Measurements from ENCODE around the gene UNC13B. TPM values are rescaled to one million over a fixed set of nuclear protein-coding genes. Genes with fewer than 3 reads are reported as not detected.
A peak's percentile ranks its signal among the peaks of the same experiment; 100 is the strongest.

Gene UNC13B
- total and polyA plus RNA-seq, 2 of the 13 experiments (the other 11 are each of a cell fraction or from before 2014, with no cell fraction given) = 14.0 to 18.3 TPM

- TF ChIP-seq, protein P1, sequence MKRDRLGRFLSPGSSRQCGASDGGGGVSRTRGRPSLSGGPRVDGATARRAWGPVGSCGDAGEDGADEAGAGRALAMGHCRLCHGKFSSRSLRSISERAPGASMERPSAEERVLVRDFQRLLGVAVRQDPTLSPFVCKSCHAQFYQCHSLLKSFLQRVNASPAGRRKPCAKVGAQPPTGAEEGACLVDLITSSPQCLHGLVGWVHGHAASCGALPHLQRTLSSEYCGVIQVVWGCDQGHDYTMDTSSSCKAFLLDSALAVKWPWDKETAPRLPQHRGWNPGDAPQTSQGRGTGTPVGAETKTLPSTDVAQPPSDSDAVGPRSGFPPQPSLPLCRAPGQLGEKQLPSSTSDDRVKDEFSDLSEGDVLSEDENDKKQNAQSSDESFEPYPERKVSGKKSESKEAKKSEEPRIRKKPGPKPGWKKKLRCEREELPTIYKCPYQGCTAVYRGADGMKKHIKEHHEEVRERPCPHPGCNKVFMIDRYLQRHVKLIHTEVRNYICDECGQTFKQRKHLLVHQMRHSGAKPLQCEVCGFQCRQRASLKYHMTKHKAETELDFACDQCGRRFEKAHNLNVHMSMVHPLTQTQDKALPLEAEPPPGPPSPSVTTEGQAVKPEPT (CRISPR knock-in tag; IDR thresholded peaks at IDR 0.05; ENCODE audit: low read depth) = no peak
- TF ChIP-seq ZNF563 (CRISPR knock-in tag; IDR thresholded peaks at IDR 0.05) (no peak), ZNF224 (CRISPR knock-in tag; IDR thresholded peaks at IDR 0.05) (no peak), GRHL1 (CRISPR knock-in tag; conservative IDR thresholded peaks at IDR 0.05) (no peak), KDM1A (CRISPR knock-in tag; IDR thresholded peaks at IDR 0.05) (no peak), NCOA1 (CRISPR knock-in tag; IDR thresholded peaks at IDR 0.05) (no peak), ZKSCAN5 (CRISPR knock-in tag; IDR thresholded peaks at IDR 0.05) (no peak), DNMT1 (CRISPR knock-in tag; IDR thresholded peaks at IDR 0.05) (no peak), TERF1 (CRISPR knock-in tag; IDR thresholded peaks at IDR 0.05) (no peak), RAD21 (CRISPR knock-in tag; IDR thresholded peaks at IDR 0.05) (peak; percentile 54), SRSF4 (IDR thresholded peaks at IDR 0.05; ENCODE audit: low read depth, low read length, poor library complexity, severe bottlenecking) (no peak), PRPF4 (IDR thresholded peaks at IDR 0.05; ENCODE audit: low read depth, low read length, poor library complexity, severe bottlenecking) (no peak), CAMTA2 (CRISPR knock-in tag; IDR thresholded peaks at IDR 0.05; ENCODE audit: borderline replicate concordance) (no peak), ZNF101 (CRISPR knock-in tag; IDR thresholded peaks at IDR 0.05; ENCODE audit: borderline replicate concordance, low read depth) (no peak), HMG20A (CRISPR knock-in tag; IDR thresholded peaks at IDR 0.05; ENCODE audit: borderline replicate concordance) (no peak)
- TF ChIP-seq, protein P2, sequence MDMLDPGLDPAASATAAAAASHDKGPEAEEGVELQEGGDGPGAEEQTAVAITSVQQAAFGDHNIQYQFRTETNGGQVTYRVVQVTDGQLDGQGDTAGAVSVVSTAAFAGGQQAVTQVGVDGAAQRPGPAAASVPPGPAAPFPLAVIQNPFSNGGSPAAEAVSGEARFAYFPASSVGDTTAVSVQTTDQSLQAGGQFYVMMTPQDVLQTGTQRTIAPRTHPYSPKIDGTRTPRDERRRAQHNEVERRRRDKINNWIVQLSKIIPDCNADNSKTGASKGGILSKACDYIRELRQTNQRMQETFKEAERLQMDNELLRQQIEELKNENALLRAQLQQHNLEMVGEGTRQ (IDR thresholded peaks at IDR 0.05; ENCODE audit: low read depth, low read length) = no peak
- TF ChIP-seq, protein P2 (CRISPR knock-in tag; IDR thresholded peaks at IDR 0.05; ENCODE audit: borderline replicate concordance) = no peak
- TF ChIP-seq, protein P3, sequence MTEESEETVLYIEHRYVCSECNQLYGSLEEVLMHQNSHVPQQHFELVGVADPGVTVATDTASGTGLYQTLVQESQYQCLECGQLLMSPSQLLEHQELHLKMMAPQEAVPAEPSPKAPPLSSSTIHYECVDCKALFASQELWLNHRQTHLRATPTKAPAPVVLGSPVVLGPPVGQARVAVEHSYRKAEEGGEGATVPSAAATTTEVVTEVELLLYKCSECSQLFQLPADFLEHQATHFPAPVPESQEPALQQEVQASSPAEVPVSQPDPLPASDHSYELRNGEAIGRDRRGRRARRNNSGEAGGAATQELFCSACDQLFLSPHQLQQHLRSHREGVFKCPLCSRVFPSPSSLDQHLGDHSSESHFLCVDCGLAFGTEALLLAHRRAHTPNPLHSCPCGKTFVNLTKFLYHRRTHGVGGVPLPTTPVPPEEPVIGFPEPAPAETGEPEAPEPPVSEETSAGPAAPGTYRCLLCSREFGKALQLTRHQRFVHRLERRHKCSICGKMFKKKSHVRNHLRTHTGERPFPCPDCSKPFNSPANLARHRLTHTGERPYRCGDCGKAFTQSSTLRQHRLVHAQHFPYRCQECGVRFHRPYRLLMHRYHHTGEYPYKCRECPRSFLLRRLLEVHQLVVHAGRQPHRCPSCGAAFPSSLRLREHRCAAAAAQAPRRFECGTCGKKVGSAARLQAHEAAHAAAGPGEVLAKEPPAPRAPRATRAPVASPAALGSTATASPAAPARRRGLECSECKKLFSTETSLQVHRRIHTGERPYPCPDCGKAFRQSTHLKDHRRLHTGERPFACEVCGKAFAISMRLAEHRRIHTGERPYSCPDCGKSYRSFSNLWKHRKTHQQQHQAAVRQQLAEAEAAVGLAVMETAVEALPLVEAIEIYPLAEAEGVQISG (CRISPR knock-in tag; IDR thresholded peaks at IDR 0.05) = peak; percentile 61
- TF ChIP-seq, protein P4, sequence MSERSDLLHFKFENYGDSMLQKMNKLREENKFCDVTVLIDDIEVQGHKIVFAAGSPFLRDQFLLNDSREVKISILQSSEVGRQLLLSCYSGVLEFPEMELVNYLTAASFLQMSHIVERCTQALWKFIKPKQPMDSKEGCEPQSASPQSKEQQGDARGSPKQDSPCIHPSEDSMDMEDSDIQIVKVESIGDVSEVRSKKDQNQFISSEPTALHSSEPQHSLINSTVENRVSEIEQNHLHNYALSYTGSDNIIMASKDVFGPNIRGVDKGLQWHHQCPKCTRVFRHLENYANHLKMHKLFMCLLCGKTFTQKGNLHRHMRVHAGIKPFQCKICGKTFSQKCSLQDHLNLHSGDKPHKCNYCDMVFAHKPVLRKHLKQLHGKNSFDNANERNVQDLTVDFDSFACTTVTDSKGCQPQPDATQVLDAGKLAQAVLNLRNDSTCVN (CRISPR knock-in tag; IDR thresholded peaks at IDR 0.05; ENCODE audit: borderline replicate concordance) = peak; percentile 99
Observed at GRCh38 chr9:35193762-35194161, 32.0 kb downstream of the UNC13B start (continued).
